Trophoblast cell (in vitro differentiated cells and primary cell): ENCODE measurements around the gene SLC29A3.

ENCODE experiments used
- DNase-seq, 2 donors: peaks; one replicate each; pipeline ENCODE4 v3.0.0-alpha.2; 2016
- H2AFZ ChIP-seq: 2 replicates; pipeline ENCODE4 v1.6.1; 2013; ENCODE audit warnings: low read length, moderate library complexity, mild to moderate bottlenecking; ENCODE audit not compliant: insufficient read depth, poor library complexity
- H2AK5ac ChIP-seq: 2 replicates; pipeline ENCODE4 v1.6.1; 2013; ENCODE audit warnings: mild to moderate bottlenecking, low read length
- H2BK120ac ChIP-seq: 2 replicates; pipeline ENCODE4 v1.6.1; 2013; ENCODE audit warnings: low read length, mild to moderate bottlenecking, moderate library complexity; ENCODE audit not compliant: insufficient read depth, poor library complexity
- H2BK12ac ChIP-seq: 2 replicates; pipeline ENCODE4 v1.6.1; 2013; ENCODE audit warnings: mild to moderate bottlenecking, low read length, moderate library complexity
- H2BK5ac ChIP-seq: 2 replicates; pipeline ENCODE4 v1.6.1; 2013; ENCODE audit warnings: low read length, low read depth, moderate library complexity, mild to moderate bottlenecking; ENCODE audit not compliant: poor library complexity
- H3K14ac ChIP-seq: 2 replicates; pipeline ENCODE4 v1.6.1; 2013; ENCODE audit warnings: mild to moderate bottlenecking, low read length
- H3K18ac ChIP-seq: 2 replicates; pipeline ENCODE4 v1.6.1; 2013; ENCODE audit warnings: mild to moderate bottlenecking, low read length
- H3K23ac ChIP-seq: 2 replicates; pipeline ENCODE4 v1.6.1; 2013; ENCODE audit warnings: low read length
- H3K27ac ChIP-seq: 2 replicates; pipeline ENCODE4 v1.5.1; 2013; ENCODE audit warnings: low read depth, mild to moderate bottlenecking, inconsistent platforms, low read length, moderate library complexity
- H3K27me3 ChIP-seq: 2 replicates; pipeline ENCODE4 v1.6.1; 2013; ENCODE audit warnings: inconsistent platforms, mild to moderate bottlenecking, low read length, moderate library complexity; ENCODE audit not compliant: insufficient read depth
- H3K36me3 ChIP-seq, 2 experiments: 1 replicate in 1 of 2; 2 replicates in 1 of 2; pipeline ENCODE4 v1.6.1; 2013; ENCODE audit warnings: low read length in 2 of 2, mild to moderate bottlenecking in 2 of 2, moderate library complexity in 1 of 2; ENCODE audit not compliant: insufficient read depth in 2 of 2, control insufficient read depth in 1 of 2
- H3K4ac ChIP-seq: 2 replicates; pipeline ENCODE4 v1.6.1; 2013; ENCODE audit warnings: low read depth, mild to moderate bottlenecking, low read length, moderate library complexity
- H3K4me1 ChIP-seq, 2 experiments: 1 replicate in 1 of 2; 2 replicates in 1 of 2; pipeline ENCODE4 v1.6.1; 2013; ENCODE audit warnings: low read length in 2 of 2, mild to moderate bottlenecking in 2 of 2, moderate library complexity in 1 of 2; ENCODE audit not compliant: insufficient read depth in 2 of 2, control insufficient read depth in 1 of 2
- H3K4me2 ChIP-seq: 2 replicates; pipeline ENCODE4 v1.6.1; 2013; ENCODE audit warnings: inconsistent platforms, mild to moderate bottlenecking, low read length, moderate library complexity
- H3K4me3 ChIP-seq: 2 replicates; pipeline ENCODE4 v1.5.1; 2013; ENCODE audit warnings: mild to moderate bottlenecking, low read depth, low read length, inconsistent platforms
- H3K79me1 ChIP-seq: one replicate; pipeline ENCODE4 v1.6.1; 2013; ENCODE audit warnings: low read length
- H3K79me2 ChIP-seq: 2 replicates; pipeline ENCODE4 v1.6.1; 2013; ENCODE audit warnings: low read length, mild to moderate bottlenecking; ENCODE audit not compliant: control insufficient read depth, insufficient read depth, poor library complexity
- H3K9ac ChIP-seq: 2 replicates; pipeline ENCODE4 v1.6.1; 2013; ENCODE audit warnings: mild to moderate bottlenecking, low read length
- H3K9me3 ChIP-seq: 2 replicates; pipeline ENCODE4 v1.6.1; 2013; ENCODE audit warnings: low read depth, mild to moderate bottlenecking, control low read depth, inconsistent platforms, low read length; ENCODE audit not compliant: insufficient read depth
- H4K12ac ChIP-seq: 2 replicates; pipeline ENCODE4 v1.6.1; 2013; ENCODE audit warnings: low read depth, mild to moderate bottlenecking, low read length, moderate library complexity
- H4K8ac ChIP-seq: 2 replicates; pipeline ENCODE4 v1.6.1; 2013; ENCODE audit warnings: low read depth, mild to moderate bottlenecking, low read length, moderate library complexity
- H4K91ac ChIP-seq: one replicate; pipeline ENCODE4 v1.6.1; 2013; ENCODE audit warnings: low read depth, mild to moderate bottlenecking, low read length, moderate library complexity
- WGBS: extraction: QIAGEN DNeasy Blood & Tissue Kit; methylation state at CpG from one replicate; pipeline ENCODE4 v1.1.7; 2013; ENCODE audit warnings: missing lambda C conversion rate; ENCODE audit not compliant: insufficient read length, insufficient coverage; ENCODE audit errors: extremely low coverage; 5-methylcytosine and 5-hydroxymethylcytosine counted together

The SLC29A3 gene

GRCh38 chr10:71348850-71349249 lies 29.8 kb downstream of the SLC29A3 start:
- H3K18ac ChIP-seq: no peak overlapping the region
- H3K14ac ChIP-seq: peak overlapping the region; percentile 2
- no peaks in the 10 kb centered on the region for H3K27me3 ChIP-seq
- peaks cover 4% of the 10 kb centered on the region for H3K9me3 ChIP-seq
- no peak overlapping the region for H3K9ac ChIP-seq
- no CpG with 5 or more reads among the region's 1 CpG for WGBS
- H4K12ac ChIP-seq: no peak overlapping the region
- DNase-seq: peak in 1 of 2 donors; percentile 40
- no peak overlapping the region for H2AFZ ChIP-seq
- H3K23ac ChIP-seq: no peak overlapping the region
- no peak overlapping the region for H2BK120ac ChIP-seq
- no peak overlapping the region for H3K27ac ChIP-seq
- H3K79me1 ChIP-seq: peaks cover 4% of the 10 kb centered on the region
- H3K4me1 ChIP-seq: peaks cover 27 to 37% of the 10 kb centered on the region in 2 experiments
- no peak overlapping the region for H2AK5ac ChIP-seq
- H3K4me2 ChIP-seq: no peak overlapping the region
- H3K4me3 ChIP-seq: no peak overlapping the region
- no peak overlapping the region for H3K4ac ChIP-seq
- peaks cover under 1% of the 10 kb centered on the region for H3K79me2 ChIP-seq
- no peak overlapping the region for H4K8ac ChIP-seq
- peak overlapping the region; percentile 1 for H4K91ac ChIP-seq
- no peaks in the 10 kb centered on the region for H3K36me3 ChIP-seq
- H2BK5ac ChIP-seq: no peak overlapping the region
- H2BK12ac ChIP-seq: peak overlapping the region; percentile 9

- H2AFZ ChIP-seq: no peak overlapping the region
- no peak overlapping the region for H3K23ac ChIP-seq
- peaks cover 2% of the 10 kb centered on the region for H3K79me1 ChIP-seq
- H3K14ac ChIP-seq: no peak overlapping the region
- H3K4me2 ChIP-seq: no peak overlapping the region
- no peak overlapping the region for H2BK12ac ChIP-seq
- H3K9ac ChIP-seq: no peak overlapping the region
- no peak overlapping the region for H3K4ac ChIP-seq
- H3K27ac ChIP-seq: no peak overlapping the region
- peaks cover 23 to 33% of the 10 kb centered on the region in 2 experiments for H3K4me1 ChIP-seq
- no peak overlapping the region for H4K12ac ChIP-seq
- no peaks in the 10 kb centered on the region for H3K79me2 ChIP-seq
- H2BK120ac ChIP-seq: no peak overlapping the region
- no peak overlapping the region for H3K4me3 ChIP-seq
- no CpG with 5 or more reads among the region's 7 CpGs for WGBS
- H2BK5ac ChIP-seq: no peak overlapping the region
- H3K27me3 ChIP-seq: no peaks in the 10 kb centered on the region
- no peak overlapping the region for H3K18ac ChIP-seq
- no peak overlapping the region for H2AK5ac ChIP-seq
- no peak overlapping the region for H4K8ac ChIP-seq
- peak; percentile 96 to 98 for DNase-seq
- H3K9me3 ChIP-seq: peaks cover 6% of the 10 kb centered on the region
- H4K91ac ChIP-seq: no peak overlapping the region
- H3K36me3 ChIP-seq: peaks cover 0 to 1% of the 10 kb centered on the region in 2 experiments
These were observed 30.3 kb downstream of the SLC29A3 start for GRCh38 chr10:71349406-71349805.

GRCh38 chr10:71351087-71351486 lies 32.0 kb downstream of the SLC29A3 start:
- Histone ChIP-seq H2BK120ac (no peak overlapping the region), H2BK12ac (no peak overlapping the region), H3K4me2 (no peak overlapping the region), H3K27me3 (no peaks in the 10 kb centered on the region), H4K8ac (no peak overlapping the region), H4K91ac (no peak overlapping the region), H3K4me3 (no peak overlapping the region), H3K9me3 (peaks cover 8% of the 10 kb centered on the region), H4K12ac (no peak overlapping the region), H3K4me1 (peaks cover 14 to 21% of the 10 kb centered on the region in 2 experiments), H3K27ac (no peak overlapping the region), H2AK5ac (no peak overlapping the region), H3K18ac (no peak overlapping the region), H3K23ac (no peak overlapping the region), H2AFZ (no peak overlapping the region), H3K4ac (no peak overlapping the region), H2BK5ac (no peak overlapping the region), H3K79me2 (no peaks in the 10 kb centered on the region), H3K14ac (no peak overlapping the region), H3K79me1 (no peaks in the 10 kb centered on the region), H3K9ac (no peak overlapping the region), H3K36me3 (peaks cover 0 to 7% of the 10 kb centered on the region in 2 experiments)
- WGBS: no CpG with 5 or more reads among the region's 6 CpGs
- no peak for DNase-seq

- Histone ChIP-seq H3K27me3 (no peaks in the 10 kb centered on the region), H2AFZ (no peak overlapping the region), H3K4me2 (no peak overlapping the region), H2BK5ac (no peak overlapping the region), H2BK120ac (no peak overlapping the region), H3K4me1 (peaks cover 14 to 21% of the 10 kb centered on the region in 2 experiments), H3K4me3 (no peak overlapping the region), H3K36me3 (peaks cover 0 to 8% of the 10 kb centered on the region in 2 experiments), H3K9me3 (peaks cover 8% of the 10 kb centered on the region), H3K14ac (no peak overlapping the region), H3K27ac (no peak overlapping the region), H3K79me2 (no peaks in the 10 kb centered on the region), H2BK12ac (no peak overlapping the region), H3K4ac (no peak overlapping the region), H3K79me1 (no peaks in the 10 kb centered on the region), H4K91ac (no peak overlapping the region), H3K9ac (no peak overlapping the region), H2AK5ac (no peak overlapping the region), H4K12ac (no peak overlapping the region), H3K18ac (no peak overlapping the region), H4K8ac (no peak overlapping the region), H3K23ac (no peak overlapping the region)
- DNase-seq: no peak
- no CpG with 5 or more reads among the region's 14 CpGs for WGBS
These were observed 32.7 kb downstream of the SLC29A3 start for GRCh38 chr10:71351628-71352319.
